Measurements from ENCODE around the gene CYS1. TPM values are rescaled to one million over a fixed set of nuclear protein-coding genes. Genes with fewer than 3 reads are reported as not detected.
"Not testable (repeated sequence)": the region's sequence is repeated elsewhere in the genome, so short reads cannot be mapped to it uniquely, and the experiment has no call there.

The CYS1 gene
- total RNA-seq, 1 donor: 0.10 TPM

GRCh38 chr2:10026940-10027569 is 53.2 kb downstream of the CYS1 start:
- Histone ChIP-seq H3K4me1 (ENCODE audit: insufficient read depth, low read length) (peaks cover 36% of the 10 kb centered on the region), H3K27me3 (ENCODE audit: insufficient read depth, low read length) (no peaks in the 10 kb centered on the region), H3K4me3 (ENCODE audit: low read length) (no peak overlapping the region), H3K9me3 (ENCODE audit: low read depth, low read length) (no peaks in the 10 kb centered on the region)

DNA sequence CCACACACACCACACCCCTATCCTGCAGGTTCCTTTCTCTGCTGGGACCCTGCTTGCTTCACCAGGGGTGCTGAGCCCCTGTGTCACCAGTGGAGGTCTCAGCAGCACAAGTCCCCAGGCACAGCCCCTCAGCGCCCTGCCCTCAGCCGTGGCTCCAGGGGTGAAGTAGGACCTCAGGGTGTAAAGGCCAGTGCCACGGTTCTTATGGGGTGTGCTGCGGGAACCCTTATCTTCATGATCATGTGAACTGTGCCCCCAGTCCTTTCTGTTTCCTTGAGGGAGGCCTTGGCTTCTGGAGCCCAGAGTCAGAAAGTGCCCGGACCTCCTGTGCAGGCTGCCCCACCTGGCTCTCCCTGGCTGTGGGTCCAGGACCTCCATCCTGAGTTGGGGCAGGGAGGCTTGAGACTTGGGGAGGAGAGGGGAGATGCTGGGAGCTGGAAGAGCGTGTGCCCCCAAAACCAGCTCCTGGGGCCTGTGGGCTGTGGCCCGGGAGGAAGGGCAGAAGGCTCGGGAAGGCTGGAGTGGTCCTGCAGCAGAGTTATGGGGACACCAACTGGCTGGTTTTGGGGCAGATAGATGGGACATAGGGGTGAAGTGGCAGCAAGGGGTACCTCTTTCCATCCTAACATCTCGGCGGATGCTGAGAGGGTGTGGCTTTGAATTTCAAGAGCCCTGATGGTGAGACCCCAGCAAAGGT is 57.1 kb downstream of the CYS1 start:
- peaks cover 16% of the 10 kb centered on the region for H3K4me1 ChIP-seq (ENCODE audit: insufficient read depth, low read length)
- no peaks in the 10 kb centered on the region for H3K9me3 ChIP-seq (ENCODE audit: low read depth, low read length)
- no peaks in the 10 kb centered on the region for H3K27me3 ChIP-seq (ENCODE audit: insufficient read depth, low read length)
- no peak overlapping the region for H3K4me3 ChIP-seq (ENCODE audit: low read length)

GRCh38 chr2:10022445-10022844 is 57.8 kb downstream of the CYS1 start:
- Histone ChIP-seq H3K4me1 (ENCODE audit: insufficient read depth, low read length) (peaks cover 11% of the 10 kb centered on the region), H3K4me3 (ENCODE audit: low read length) (no peak overlapping the region)

DNA sequence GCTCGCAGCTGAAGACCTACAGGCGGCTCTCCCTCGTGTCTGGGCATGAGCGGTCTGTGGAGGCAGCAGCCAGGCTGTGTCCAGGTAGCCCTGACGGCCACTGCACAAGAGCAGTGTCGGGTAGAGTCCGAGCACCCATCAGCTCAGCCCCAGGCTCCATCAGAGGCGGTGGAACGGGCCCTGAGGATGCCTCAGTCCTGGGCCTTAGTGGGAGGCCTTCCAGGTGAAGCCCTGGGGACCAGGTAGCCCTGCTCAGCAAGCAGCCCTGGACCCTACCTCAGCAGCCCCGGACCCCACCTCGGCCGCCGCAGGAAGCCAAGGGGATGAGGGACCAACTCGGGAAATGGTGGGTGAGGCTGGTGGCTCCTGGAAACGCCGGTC is 58.2 kb downstream of the CYS1 start:
- H3K4me1 ChIP-seq (ENCODE audit: insufficient read depth, low read length): peaks cover 11% of the 10 kb centered on the region
- H3K9me3 ChIP-seq (ENCODE audit: low read depth, low read length): no peaks in the 10 kb centered on the region
- no peaks in the 10 kb centered on the region for H3K27me3 ChIP-seq (ENCODE audit: insufficient read depth, low read length)
- no peak overlapping the region for H3K4me3 ChIP-seq (ENCODE audit: low read length)

More at GRCh38 chr2:10022445-10022844, 57.8 kb downstream of the CYS1 start:
- Histone ChIP-seq H3K9me3 (ENCODE audit: low read depth, low read length) (no peaks in the 10 kb centered on the region), H3K27me3 (ENCODE audit: insufficient read depth, low read length) (no peaks in the 10 kb centered on the region)

DNA sequence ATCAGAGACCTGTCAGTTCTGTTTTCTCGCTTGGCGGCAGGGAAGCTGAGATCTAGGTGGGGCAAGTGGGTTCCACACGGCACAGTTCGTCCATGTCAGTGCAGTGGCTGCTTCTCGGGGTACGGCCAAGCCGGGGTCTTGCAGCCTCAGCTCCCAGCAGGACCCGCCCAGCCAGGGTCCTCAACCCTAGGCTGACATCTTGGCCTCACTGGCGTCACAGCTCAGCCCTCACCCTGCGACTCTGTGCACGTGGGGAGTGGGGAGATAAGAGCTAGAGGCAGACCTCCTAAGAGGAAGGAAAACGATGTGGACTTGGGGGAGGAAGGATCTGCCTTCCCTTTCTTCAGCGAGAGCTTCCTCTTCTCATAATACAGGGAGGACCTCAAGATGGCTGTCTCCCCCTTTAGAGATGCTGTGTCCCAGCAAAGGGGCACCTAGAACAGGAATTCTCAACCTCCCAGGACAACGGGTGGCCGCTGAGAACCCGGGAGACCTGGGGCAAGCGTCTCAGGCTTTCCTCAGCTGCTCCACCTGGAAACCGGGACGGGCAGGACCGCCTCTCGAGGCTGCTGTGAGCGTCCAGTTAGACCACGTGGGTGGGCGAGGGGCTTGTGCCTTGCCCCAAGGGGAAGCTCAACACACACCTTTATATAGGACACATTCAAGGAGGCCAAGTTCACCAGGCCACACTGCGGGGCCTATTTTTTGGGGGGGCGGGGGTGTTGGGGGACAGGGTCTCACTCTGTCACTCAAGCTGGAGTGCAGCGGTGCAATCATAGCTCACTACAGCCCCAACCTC is 60.4 kb downstream of the CYS1 start:
- H3K4me3 ChIP-seq (ENCODE audit: low read length): no peak overlapping the region
- H3K27me3 ChIP-seq (ENCODE audit: insufficient read depth, low read length): no peaks in the 10 kb centered on the region
- H3K4me1 ChIP-seq (ENCODE audit: insufficient read depth, low read length): peaks cover 11% of the 10 kb centered on the region

GRCh38 chr2:10019174-10019573 is 61.0 kb downstream of the CYS1 start:
- H3K9me3 ChIP-seq (ENCODE audit: low read depth, low read length): no peaks in the 10 kb centered on the region
- no peaks in the 10 kb centered on the region for H3K27me3 ChIP-seq (ENCODE audit: insufficient read depth, low read length)
- H3K4me1 ChIP-seq (ENCODE audit: insufficient read depth, low read length): peaks cover 11% of the 10 kb centered on the region
- no peak overlapping the region for H3K4me3 ChIP-seq (ENCODE audit: low read length)

More for the DNA sequence above, 60.4 kb downstream of the CYS1 start:
- H3K9me3 ChIP-seq (ENCODE audit: low read depth, low read length): no peaks in the 10 kb centered on the region

- Histone ChIP-seq H3K9me3 (ENCODE audit: low read depth, low read length) (no peaks in the 10 kb centered on the region), H3K4me1 (ENCODE audit: insufficient read depth, low read length) (peaks cover 11% of the 10 kb centered on the region), H3K27me3 (ENCODE audit: insufficient read depth, low read length) (no peaks in the 10 kb centered on the region), H3K4me3 (ENCODE audit: low read length) (no peak overlapping the region)
These were observed 62.8 kb downstream of the CYS1 start for GRCh38 chr2:10017313-10017941.

GRCh38 chr2:10016802-10017258 is 63.4 kb downstream of the CYS1 start:
- Histone ChIP-seq H3K9me3 (ENCODE audit: low read depth, low read length) (no peaks in the 10 kb centered on the region), H3K27me3 (ENCODE audit: insufficient read depth, low read length) (no peaks in the 10 kb centered on the region)

DNA sequence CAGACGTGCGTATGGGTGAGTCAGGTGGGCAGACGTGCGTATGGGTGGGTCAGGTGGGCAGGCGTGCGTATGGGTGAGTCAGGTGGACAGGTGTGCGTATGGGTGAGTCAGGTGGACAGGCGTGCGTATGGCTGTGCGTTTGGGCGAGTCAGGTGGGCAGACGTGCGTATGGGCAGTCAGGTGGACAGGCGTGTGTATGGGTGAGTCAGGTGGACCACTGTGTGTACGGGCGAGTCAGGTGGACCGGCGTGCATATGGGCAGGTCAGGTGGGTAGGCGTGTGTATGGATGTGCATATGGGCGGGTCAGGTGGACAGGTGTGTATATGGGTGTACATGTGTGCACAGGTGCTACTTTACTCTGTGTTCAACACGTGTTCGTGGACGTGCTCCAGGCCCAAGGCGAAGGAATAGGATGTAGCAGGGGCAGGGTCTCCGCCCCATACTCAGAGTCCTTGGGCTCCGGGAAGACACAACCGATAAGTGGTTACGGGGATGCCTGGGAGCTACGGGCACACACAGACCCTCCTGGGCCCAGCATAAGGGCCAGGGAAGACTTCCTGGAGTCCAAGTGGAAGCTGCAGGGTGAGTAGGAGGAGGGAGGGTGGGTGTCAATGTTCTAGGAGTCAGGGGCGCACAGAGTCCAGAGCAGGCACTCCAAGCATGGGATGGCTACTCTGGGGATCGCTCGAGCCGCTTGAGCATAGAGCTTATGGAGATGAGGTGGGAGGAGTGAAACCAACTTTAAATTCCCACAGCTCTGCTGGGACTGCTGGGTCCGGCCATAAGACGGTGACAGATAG is 64.0 kb downstream of the CYS1 start:
- H3K4me1 ChIP-seq (ENCODE audit: insufficient read depth, low read length): peaks cover 11% of the 10 kb centered on the region

More at GRCh38 chr2:10016802-10017258, 63.4 kb downstream of the CYS1 start:
- Histone ChIP-seq H3K4me3 (ENCODE audit: low read length) (no peak overlapping the region), H3K4me1 (ENCODE audit: insufficient read depth, low read length) (peaks cover 11% of the 10 kb centered on the region)

DNA sequence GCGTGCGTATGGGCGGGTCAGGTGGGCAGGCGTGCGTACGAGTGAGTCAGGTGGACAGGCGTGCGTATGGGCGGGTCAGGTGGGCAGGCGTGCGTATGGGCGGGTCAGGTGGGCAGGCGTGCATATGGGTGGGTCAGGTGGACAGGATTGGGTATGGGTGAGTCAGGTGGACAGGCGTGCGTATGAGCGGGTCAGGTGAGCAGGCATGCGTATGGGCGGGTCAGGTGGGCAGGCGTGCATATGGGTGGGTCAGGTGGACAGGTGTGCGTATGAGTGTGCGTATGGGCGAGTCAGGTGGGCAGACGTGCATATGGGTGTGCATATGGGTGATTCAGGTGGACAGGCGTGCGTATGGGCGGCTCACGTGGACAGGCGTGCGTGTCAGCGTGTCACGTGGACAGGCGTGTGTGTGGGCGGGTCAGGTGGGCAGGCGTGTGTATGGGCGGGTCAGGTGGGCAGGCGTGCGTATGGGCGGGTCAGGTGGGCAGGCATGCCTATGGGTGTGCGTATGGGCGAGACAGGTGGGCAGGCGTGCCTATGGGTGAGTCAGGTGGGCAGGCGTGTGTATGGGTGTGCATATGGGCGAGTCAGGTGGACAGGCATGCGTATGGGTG is 64.7 kb downstream of the CYS1 start:
- not testable (repeated sequence) for H3K9me3 ChIP-seq (ENCODE audit: low read depth, low read length); H3K4me3 ChIP-seq (ENCODE audit: low read length); H3K27me3 ChIP-seq (ENCODE audit: insufficient read depth, low read length)
- H3K4me1 ChIP-seq (ENCODE audit: insufficient read depth, low read length): peaks cover 11% of the 10 kb centered on the region

More for the DNA sequence above, 64.0 kb downstream of the CYS1 start:
- Histone ChIP-seq H3K9me3 (ENCODE audit: low read depth, low read length) (no peaks in the 10 kb centered on the region), H3K4me3 (ENCODE audit: low read length) (no peak overlapping the region), H3K27me3 (ENCODE audit: insufficient read depth, low read length) (no peaks in the 10 kb centered on the region)

- Histone ChIP-seq H3K9me3 (ENCODE audit: low read depth, low read length) (no peaks in the 10 kb centered on the region), H3K4me3 (ENCODE audit: low read length) (no peak overlapping the region), H3K4me1 (ENCODE audit: insufficient read depth, low read length) (peaks cover 7% of the 10 kb centered on the region), H3K27me3 (ENCODE audit: insufficient read depth, low read length) (no peaks in the 10 kb centered on the region)
These were observed 65.6 kb downstream of the CYS1 start for GRCh38 chr2:10014418-10015190.

GRCh38 chr2:10013651-10014417 is 66.4 kb downstream of the CYS1 start:
- H3K27me3 ChIP-seq (ENCODE audit: insufficient read depth, low read length); H3K9me3 ChIP-seq (ENCODE audit: low read depth, low read length); H3K4me1 ChIP-seq (ENCODE audit: insufficient read depth, low read length); H3K4me3 ChIP-seq (ENCODE audit: low read length): not testable (repeated sequence)

DNA sequence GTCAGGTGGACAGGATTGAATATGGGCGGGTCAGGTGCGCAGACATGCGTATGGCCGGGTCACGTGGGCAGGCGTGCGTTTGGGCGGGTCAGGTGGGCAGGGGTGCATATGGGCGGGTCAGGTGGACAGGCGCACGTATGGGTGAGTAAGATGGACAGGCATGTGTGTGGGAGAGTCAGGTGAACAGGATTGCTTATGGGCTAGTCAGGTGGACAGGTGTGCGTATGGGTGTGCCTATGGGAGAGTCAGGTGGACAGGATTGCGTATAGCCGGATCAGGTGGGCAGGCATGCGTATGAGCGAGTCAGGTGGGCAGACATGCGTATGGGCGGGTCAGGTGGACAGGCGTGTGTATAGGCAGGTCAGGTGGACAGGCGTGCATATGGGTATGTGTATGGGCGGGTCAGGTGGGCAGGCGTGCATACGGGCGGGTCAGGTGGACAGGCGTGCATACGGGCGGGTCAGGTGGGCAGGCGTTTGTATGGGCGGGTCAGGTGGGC is 67.2 kb downstream of the CYS1 start:
- Histone ChIP-seq H3K27me3 (ENCODE audit: insufficient read depth, low read length) (no peaks in the 10 kb centered on the region), H3K9me3 (ENCODE audit: low read depth, low read length) (no peaks in the 10 kb centered on the region), H3K4me3 (ENCODE audit: low read length) (no peak overlapping the region), H3K4me1 (ENCODE audit: insufficient read depth, low read length) (no peaks in the 10 kb centered on the region)

Data from mononuclear cell (primary cell).